DOHH2 (cell line): ENCODE measurements around the gene TET2.

Experiments used
- EZH2phosphoT487 ChIP-seq: fragments of 200-600 bp; sonication (generic); IDR thresholded peaks from 2 replicates; pipeline ENCODE4 v1.6.1; 2017; ENCODE audit warnings: borderline replicate concordance, mild to moderate bottlenecking, antibody characterized with exemption, low read length, moderate library complexity, mixed read lengths
- TF ChIP-seq, protein P1 (sequence below): fragments of 200-600 bp; sonication (generic); IDR thresholded peaks from one replicate; pipeline ENCODE4 v1.5.1; 2014; ENCODE audit warnings: antibody characterized with exemption, mild to moderate bottlenecking, low read depth, low read length; ENCODE audit not compliant: poor library complexity, severe bottlenecking

DNA sequence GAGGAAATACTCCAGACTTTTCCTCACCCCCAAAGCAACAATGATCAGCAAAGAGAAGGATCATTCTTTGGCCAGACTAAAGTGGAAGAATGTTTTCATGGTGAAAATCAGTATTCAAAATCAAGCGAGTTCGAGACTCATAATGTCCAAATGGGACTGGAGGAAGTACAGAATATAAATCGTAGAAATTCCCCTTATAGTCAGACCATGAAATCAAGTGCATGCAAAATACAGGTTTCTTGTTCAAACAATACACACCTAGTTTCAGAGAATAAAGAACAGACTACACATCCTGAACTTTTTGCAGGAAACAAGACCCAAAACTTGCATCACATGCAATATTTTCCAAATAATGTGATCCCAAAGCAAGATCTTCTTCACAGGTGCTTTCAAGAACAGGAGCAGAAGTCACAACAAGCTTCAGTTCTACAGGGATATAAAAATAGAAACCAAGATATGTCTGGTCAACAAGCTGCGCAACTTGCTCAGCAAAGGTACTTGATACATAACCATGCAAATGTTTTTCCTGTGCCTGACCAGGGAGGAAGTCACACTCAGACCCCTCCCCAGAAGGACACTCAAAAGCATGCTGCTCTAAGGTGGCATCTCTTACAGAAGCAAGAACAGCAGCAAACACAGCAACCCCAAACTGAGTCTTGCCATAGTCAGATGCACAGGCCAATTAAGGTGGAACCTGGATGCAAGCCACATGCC, 89.7 kb downstream of the TET2 start:
- no peak for TF ChIP-seq EZH2phosphoT487
- TF ChIP-seq, protein P1, sequence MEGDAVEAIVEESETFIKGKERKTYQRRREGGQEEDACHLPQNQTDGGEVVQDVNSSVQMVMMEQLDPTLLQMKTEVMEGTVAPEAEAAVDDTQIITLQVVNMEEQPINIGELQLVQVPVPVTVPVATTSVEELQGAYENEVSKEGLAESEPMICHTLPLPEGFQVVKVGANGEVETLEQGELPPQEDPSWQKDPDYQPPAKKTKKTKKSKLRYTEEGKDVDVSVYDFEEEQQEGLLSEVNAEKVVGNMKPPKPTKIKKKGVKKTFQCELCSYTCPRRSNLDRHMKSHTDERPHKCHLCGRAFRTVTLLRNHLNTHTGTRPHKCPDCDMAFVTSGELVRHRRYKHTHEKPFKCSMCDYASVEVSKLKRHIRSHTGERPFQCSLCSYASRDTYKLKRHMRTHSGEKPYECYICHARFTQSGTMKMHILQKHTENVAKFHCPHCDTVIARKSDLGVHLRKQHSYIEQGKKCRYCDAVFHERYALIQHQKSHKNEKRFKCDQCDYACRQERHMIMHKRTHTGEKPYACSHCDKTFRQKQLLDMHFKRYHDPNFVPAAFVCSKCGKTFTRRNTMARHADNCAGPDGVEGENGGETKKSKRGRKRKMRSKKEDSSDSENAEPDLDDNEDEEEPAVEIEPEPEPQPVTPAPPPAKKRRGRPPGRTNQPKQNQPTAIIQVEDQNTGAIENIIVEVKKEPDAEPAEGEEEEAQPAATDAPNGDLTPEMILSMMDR = no peak
